Muscle layer of duodenum (tissue), 2 donors: ENCODE data around the gene TTLL10.
A peak's percentile ranks its signal among the peaks of the same experiment; 100 is the strongest.

ENCODE experiments used
- H3K27ac ChIP-seq: one replicate; pipeline ENCODE4 v1.7.0; 2013; ENCODE audit warnings: mild to moderate bottlenecking, low read length
- H3K27me3 ChIP-seq: one replicate; pipeline ENCODE4 v1.7.0; 2013; ENCODE audit warnings: low read depth, mild to moderate bottlenecking, control low read depth, low read length
- H3K36me3 ChIP-seq, 2 donors: one replicate each; pipeline ENCODE4 v1.7.0; 2013; ENCODE audit warnings: low read length in 2 of 2, control low read depth in 1 of 2, mild to moderate bottlenecking in 1 of 2; ENCODE audit not compliant: insufficient read depth in 2 of 2, control insufficient read depth in 1 of 2
- H3K4me1 ChIP-seq, 2 donors: one replicate each; pipeline ENCODE4 v1.7.0; 2013; ENCODE audit warnings: low read length in 2 of 2, mild to moderate bottlenecking in 2 of 2, control low read depth in 1 of 2, moderate library complexity in 1 of 2; ENCODE audit not compliant: insufficient read depth in 2 of 2, control insufficient read depth in 1 of 2
- H3K4me3 ChIP-seq, 2 donors: one replicate each; pipeline ENCODE4 v1.7.0; 2013; ENCODE audit warnings: low read length in 2 of 2, low read depth in 1 of 2, mild to moderate bottlenecking in 1 of 2
- H3K9me3 ChIP-seq, 2 donors: one replicate each; pipeline ENCODE4 v1.7.0; 2013; ENCODE audit warnings: low read length in 2 of 2, control low read depth in 1 of 2, mild to moderate bottlenecking in 1 of 2; ENCODE audit not compliant: control insufficient read depth in 1 of 2
- donor health status: healthy.

The TTLL10 gene

GRCh38 chr1:1162597-1163537 lies 10.8 kb upstream of the TTLL10 start:
- Histone ChIP-seq H3K27ac (peak overlapping the region; percentile 69), H3K27me3 (peaks cover 4% of the 10 kb centered on the region), H3K4me1 (peaks cover 0 to 7% of the 10 kb centered on the region in 2 donors), H3K36me3 (no peaks in the 10 kb centered on the region), H3K9me3 (no peaks in the 10 kb centered on the region), H3K4me3 (peak overlapping the region in 1 of 2 donors; percentile 48)

- Histone ChIP-seq H3K4me1 (peaks cover 0 to 3% of the 10 kb centered on the region in 2 donors), H3K27me3 (peaks cover 4% of the 10 kb centered on the region), H3K9me3 (no peaks in the 10 kb centered on the region), H3K4me3 (peak overlapping the region in 1 of 2 donors; percentile 48), H3K27ac (peak overlapping the region; percentile 69), H3K36me3 (no peaks in the 10 kb centered on the region)
Measured at GRCh38 chr1:1163538-1164070, 10.1 kb upstream of the TTLL10 start.

GRCh38 chr1:1164361-1164700 lies 9.3 kb upstream of the TTLL10 start:
- no peaks in the 10 kb centered on the region for H3K4me1 ChIP-seq
- H3K27ac ChIP-seq: peak overlapping the region; percentile 69
- H3K4me3 ChIP-seq: peak overlapping the region in 1 of 2 donors; percentile 48
- peaks cover 4% of the 10 kb centered on the region for H3K27me3 ChIP-seq
- H3K9me3 ChIP-seq: no peaks in the 10 kb centered on the region
- H3K36me3 ChIP-seq: no peaks in the 10 kb centered on the region

- no peak overlapping the region for H3K27ac ChIP-seq
- peak overlapping the region in 1 of 2 donors; percentile 48 for H3K4me3 ChIP-seq
- H3K36me3 ChIP-seq: no peaks in the 10 kb centered on the region
- no peaks in the 10 kb centered on the region for H3K9me3 ChIP-seq
- no peaks in the 10 kb centered on the region for H3K4me1 ChIP-seq
- H3K27me3 ChIP-seq: peaks cover 4% of the 10 kb centered on the region
Measured at GRCh38 chr1:1164701-1165451, 8.8 kb upstream of the TTLL10 start.

GRCh38 chr1:1165485-1165884 lies 8.2 kb upstream of the TTLL10 start:
- H3K4me3 ChIP-seq: peak overlapping the region in 1 of 2 donors; percentile 21
- H3K27ac ChIP-seq: no peak overlapping the region
- H3K27me3 ChIP-seq: peaks cover 10% of the 10 kb centered on the region

GRCh38 chr1:1165900-1166421 lies 7.7 kb upstream of the TTLL10 start:
- H3K27ac ChIP-seq: no peak overlapping the region
- H3K27me3 ChIP-seq: peaks cover 11% of the 10 kb centered on the region
- no peaks in the 10 kb centered on the region for H3K4me1 ChIP-seq
- H3K4me3 ChIP-seq: peak overlapping the region in 1 of 2 donors; percentile 21
- no peaks in the 10 kb centered on the region for H3K9me3 ChIP-seq
- no peaks in the 10 kb centered on the region for H3K36me3 ChIP-seq

More at GRCh38 chr1:1165485-1165884, 8.2 kb upstream of the TTLL10 start:
- no peaks in the 10 kb centered on the region for H3K9me3 ChIP-seq
- H3K36me3 ChIP-seq: no peaks in the 10 kb centered on the region
- no peaks in the 10 kb centered on the region for H3K4me1 ChIP-seq

GRCh38 chr1:1166642-1167397 lies 6.9 kb upstream of the TTLL10 start:
- H3K4me3 ChIP-seq: no peak overlapping the region
- H3K9me3 ChIP-seq: no peaks in the 10 kb centered on the region
- H3K27ac ChIP-seq: no peak overlapping the region
- H3K36me3 ChIP-seq: no peaks in the 10 kb centered on the region
- peaks cover 11% of the 10 kb centered on the region for H3K27me3 ChIP-seq
- H3K4me1 ChIP-seq: no peaks in the 10 kb centered on the region

- no peak overlapping the region for H3K4me3 ChIP-seq
Measured at GRCh38 chr1:1167398-1167821, 6.3 kb upstream of the TTLL10 start.

GRCh38 chr1:1167841-1168450 lies 5.7 kb upstream of the TTLL10 start:
- Histone ChIP-seq H3K27me3 (peaks cover 7% of the 10 kb centered on the region), H3K9me3 (no peaks in the 10 kb centered on the region), H3K4me1 (no peaks in the 10 kb centered on the region), H3K4me3 (no peak overlapping the region), H3K36me3 (no peaks in the 10 kb centered on the region), H3K27ac (no peak overlapping the region)

More at GRCh38 chr1:1167398-1167821, 6.3 kb upstream of the TTLL10 start:
- Histone ChIP-seq H3K9me3 (no peaks in the 10 kb centered on the region), H3K27ac (no peak overlapping the region), H3K27me3 (peaks cover 11% of the 10 kb centered on the region), H3K36me3 (no peaks in the 10 kb centered on the region), H3K4me1 (no peaks in the 10 kb centered on the region)
